MM.1S (cell line): ENCODE results near the gene ZNF112.

Experiments
- DNase-seq: peaks from one replicate; pipeline ENCODE4 v3.0.0-alpha.2; 2015
- H2AFZ ChIP-seq: fragments of 300-600 bp; sonication (generic); 2 replicates; pipeline ENCODE4 v1.6.0; 2016; ENCODE audit warnings: antibody characterized with exemption, low read length
- H3F3A ChIP-seq: fragments of 300-600 bp; sonication (generic); 2 replicates; pipeline ENCODE4 v1.6.1; 2016; ENCODE audit warnings: mild to moderate bottlenecking, antibody characterized with exemption, low read length, moderate library complexity, mixed read lengths; ENCODE audit not compliant: insufficient read depth
- H3K27ac ChIP-seq: fragments of 300-600 bp; sonication (generic); 2 replicates; pipeline ENCODE4 v1.5.1; 2016; ENCODE audit warnings: mild to moderate bottlenecking, low read length
- H3K27me3 ChIP-seq: fragments of 300-600 bp; sonication (generic); replicated peaks from 2 replicates; pipeline ENCODE4 v1.6.0; 2016; ENCODE audit warnings: low read length; ENCODE audit not compliant: insufficient read depth
- H3K36me3 ChIP-seq: fragments of 300-600 bp; sonication (generic); replicated peaks from 2 replicates; pipeline ENCODE4 v1.6.1; 2016; ENCODE audit warnings: mild to moderate bottlenecking, low read length, mixed read lengths; ENCODE audit not compliant: insufficient read depth
- H3K4me1 ChIP-seq: fragments of 300-600 bp; sonication (generic); 2 replicates; pipeline ENCODE4 v1.6.1; 2016; ENCODE audit warnings: low read length, mixed read lengths
- H3K4me2 ChIP-seq: fragments of 300-600 bp; sonication (generic); 2 replicates; pipeline ENCODE4 v1.6.0; 2016; ENCODE audit warnings: low read depth, low read length
- H3K4me3 ChIP-seq: fragments of 300-600 bp; sonication (generic); 2 replicates; pipeline ENCODE4 v1.5.1; 2016; ENCODE audit warnings: low read length, mixed read lengths
- H3K79me2 ChIP-seq: fragments of 300-600 bp; sonication (generic); 2 replicates; pipeline ENCODE4 v1.6.1; 2016; ENCODE audit warnings: mixed run types, low read length, mixed read lengths
- H3K9ac ChIP-seq: fragments of 300-600 bp; sonication (generic); 2 replicates; pipeline ENCODE4 v1.6.1; 2016; ENCODE audit warnings: low read length, mixed read lengths
- H3K9me2 ChIP-seq: fragments of 300-600 bp; sonication (generic); replicated peaks from 2 replicates; pipeline ENCODE4 v1.6.1; 2016; ENCODE audit warnings: mild to moderate bottlenecking, low read length, mixed read lengths; ENCODE audit not compliant: insufficient read depth
- H3K9me3 ChIP-seq: fragments of 300-600 bp; sonication (generic); replicated peaks from 2 replicates; pipeline ENCODE4 v1.6.1; 2016; ENCODE audit warnings: mild to moderate bottlenecking, low read length, mixed read lengths; ENCODE audit not compliant: insufficient read depth
- H4K20me1 ChIP-seq: fragments of 300-600 bp; sonication (generic); 2 replicates; pipeline ENCODE4 v1.6.1; 2016; ENCODE audit warnings: mild to moderate bottlenecking, low read length, moderate library complexity, mixed read lengths; ENCODE audit not compliant: insufficient read depth
- CTCF ChIP-seq: fragments of 300-600 bp; sonication (generic); IDR thresholded peaks from 2 replicates; pipeline ENCODE4 v1.5.1; 2016; ENCODE audit warnings: antibody characterized with exemption, low read length, mixed read lengths
- EZH2 ChIP-seq: fragments of 300-600 bp; sonication (generic); optimal IDR thresholded peaks from 2 replicates; pipeline ENCODE3; 2017; ENCODE audit warnings: low read depth, mild to moderate bottlenecking, antibody characterized with exemption, low read length, mixed read lengths
- EZH2phosphoT487 ChIP-seq: fragments of 300-600 bp; sonication (generic); IDR thresholded peaks from 2 replicates; pipeline ENCODE4 v1.6.1; 2018; ENCODE audit warnings: antibody characterized with exemption, low read length

The ZNF112 gene

GRCh38 chr19:44332145-44332544, 24.3 kb downstream of the ZNF112 start:
- Histone ChIP-seq H2AFZ (no peak overlapping the region), H4K20me1 (no peaks in the 10 kb centered on the region), H3K4me1 (no peaks in the 10 kb centered on the region), H3K4me2 (no peak overlapping the region), H3K36me3 (no peaks in the 10 kb centered on the region), H3K4me3 (no peak overlapping the region), H3K79me2 (no peaks in the 10 kb centered on the region), H3K9ac (no peak overlapping the region), H3K9me3 (no peaks in the 10 kb centered on the region), H3F3A (no peaks in the 10 kb centered on the region), H3K27ac (no peak overlapping the region), H3K27me3 (no peaks in the 10 kb centered on the region), H3K9me2 (no peaks in the 10 kb centered on the region)
- TF ChIP-seq EZH2 (no peak), CTCF (no peak), EZH2phosphoT487 (no peak)
- DNase-seq, result no peak

DNA sequence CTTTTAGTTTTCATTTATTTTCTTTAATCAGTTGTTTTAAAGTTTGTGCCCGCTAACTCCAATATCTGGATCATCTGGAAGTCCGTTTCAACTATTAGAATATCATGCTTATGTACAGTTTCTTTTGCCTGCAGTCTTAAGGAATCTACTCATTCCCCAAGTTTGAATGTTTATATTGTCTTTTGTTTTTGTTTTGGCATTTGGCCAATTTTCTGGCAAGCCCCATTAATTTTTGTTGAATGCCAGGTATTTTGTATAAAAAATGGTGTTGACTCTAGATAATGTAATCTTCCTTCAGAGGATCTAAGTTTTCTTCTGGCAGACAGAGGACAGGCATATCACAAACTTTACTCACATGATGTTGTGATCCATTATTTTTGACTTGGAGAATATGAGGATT, 40.6 kb downstream of the ZNF112 start:
- no peak for DNase-seq
- Histone ChIP-seq H3K9me3 (no peaks in the 10 kb centered on the region), H3K9me2 (no peaks in the 10 kb centered on the region), H3K4me2 (no peak overlapping the region), H3K36me3 (no peaks in the 10 kb centered on the region), H4K20me1 (no peaks in the 10 kb centered on the region), H3K4me3 (no peak overlapping the region), H3K27ac (no peak overlapping the region), H2AFZ (no peak overlapping the region), H3K27me3 (no peaks in the 10 kb centered on the region), H3K9ac (no peak overlapping the region), H3K79me2 (no peaks in the 10 kb centered on the region), H3K4me1 (no peaks in the 10 kb centered on the region), H3F3A (no peaks in the 10 kb centered on the region)
- no peak for TF ChIP-seq CTCF
- TF ChIP-seq EZH2, result no peak
- no peak for TF ChIP-seq EZH2phosphoT487

DNA sequence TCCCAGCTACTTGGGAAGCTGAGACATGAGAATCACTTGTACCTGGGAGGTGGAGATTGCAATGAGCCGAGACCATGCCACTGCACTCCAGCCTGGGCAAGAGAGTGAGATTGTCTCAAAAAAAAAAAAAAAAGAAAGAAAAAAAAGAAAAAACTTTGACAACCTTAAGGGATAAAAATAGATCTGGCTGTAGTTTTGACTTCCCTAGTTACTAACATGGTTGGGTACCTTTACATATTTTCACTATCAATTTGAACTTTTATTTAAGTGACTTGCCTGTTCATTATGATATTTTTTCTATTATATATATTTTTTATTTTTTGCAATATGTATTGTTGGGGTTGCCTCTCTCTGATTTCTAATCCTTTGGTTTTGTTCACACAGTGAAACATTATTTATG, 43.2 kb downstream of the ZNF112 start:
- H3K4me3 ChIP-seq, result no peak overlapping the region
- no peak overlapping the region for H3K9ac ChIP-seq
- TF ChIP-seq EZH2phosphoT487, result no peak
- TF ChIP-seq EZH2, result no peak
- no peak for TF ChIP-seq CTCF
- H3K9me3 ChIP-seq, result no peaks in the 10 kb centered on the region
- no peak overlapping the region for H3K4me2 ChIP-seq
- no peaks in the 10 kb centered on the region for H3K79me2 ChIP-seq
- H3K27me3 ChIP-seq, result no peaks in the 10 kb centered on the region; the same call in 1 of the 2 replicates
- no peaks in the 10 kb centered on the region for H3K36me3 ChIP-seq
- H3K4me1 ChIP-seq, result no peaks in the 10 kb centered on the region
- H3K27ac ChIP-seq, result no peak overlapping the region
- H2AFZ ChIP-seq, result no peak overlapping the region
- no peaks in the 10 kb centered on the region for H4K20me1 ChIP-seq
- no peak for DNase-seq
- H3K9me2 ChIP-seq, result no peaks in the 10 kb centered on the region
- no peaks in the 10 kb centered on the region for H3F3A ChIP-seq
